ENCODE data around the gene ARHGDIB. TPM values are rescaled to one million over a fixed set of nuclear protein-coding genes. Genes with fewer than 3 reads are reported as not detected.

Gene ARHGDIB
- 10 to 100 TPM; 40.2 to 65.9 TPM for total RNA-seq

GRCh38 chr12:14961466-14962152, at the start of gene ARHGDIB:
Gene ARHGDIB, minus strand, starts transcription at chr12:14961601. Its CDS starts 10,889 bp downstream, at chr12:14950712.
- H3K4me3 ChIP-seq, result peak within 1 kb of the TSS; percentile 17 to 23
- peak within 1 kb of the TSS; percentile 13 to 45 for H3K27ac ChIP-seq
- no peaks in the 10 kb centered on the region for H3K27me3 ChIP-seq (replicated peaks; ENCODE audit: insufficient read depth)
- peak; percentile 22 for DNase-seq (ENCODE audit: low spot score)
- no peak for TF ChIP-seq CTCF (IDR thresholded peaks at IDR 0.05)
- peak; percentile 5 for TF ChIP-seq POLR2A (IDR thresholded peaks at IDR 0.05)
- TF ChIP-seq POLR2AphosphoS5 (IDR thresholded peaks at IDR 0.05), result peak; percentile 19
- peaks cover 2% of the 10 kb centered on the region for H3K4me1 ChIP-seq (replicated peaks)
- no peaks in the 10 kb centered on the region for H3K36me3 ChIP-seq
- WGBS, result 31% methylated on average over 14 of the region's 14 CpGs
- H3K9me3 ChIP-seq, result no peaks in the 10 kb centered on the region
- intact Hi-C loops (cut with DNase I), result no loop called here

- DNase-seq (ENCODE audit: low spot score), result no peak
- H3K9me3 ChIP-seq, result no peaks in the 10 kb centered on the region
- no peaks in the 10 kb centered on the region for H3K27me3 ChIP-seq (replicated peaks; ENCODE audit: insufficient read depth)
- no peak overlapping the region for H3K27ac ChIP-seq
- H3K4me3 ChIP-seq, result no peak overlapping the region
- TF ChIP-seq POLR2A (IDR thresholded peaks at IDR 0.05) (no peak), POLR2AphosphoS5 (IDR thresholded peaks at IDR 0.05) (no peak), CTCF (IDR thresholded peaks at IDR 0.05) (peak in 1 of 4 experiments; percentile 8)
- H3K36me3 ChIP-seq, result no peaks in the 10 kb centered on the region
- H3K4me1 ChIP-seq (replicated peaks), result no peaks in the 10 kb centered on the region
- intact Hi-C loops (cut with DNase I), result loop anchor here (5.0 kb wide), 1 partner anchor 136 kb away; no protein-coding TSS in a partner anchor
These were observed 49.8 kb upstream of the ARHGDIB start for GRCh38 chr12:15011162-15011561.

GRCh38 chr12:15007551-15007950, 46.1 kb upstream of the ARHGDIB start:
- Histone ChIP-seq H3K36me3 (no peaks in the 10 kb centered on the region), H3K9me3 (no peaks in the 10 kb centered on the region), H3K4me1 (replicated peaks) (no peaks in the 10 kb centered on the region), H3K4me3 (no peak overlapping the region), H3K27me3 (replicated peaks; ENCODE audit: insufficient read depth) (no peaks in the 10 kb centered on the region), H3K27ac (no peak overlapping the region)
- TF ChIP-seq POLR2AphosphoS5 (IDR thresholded peaks at IDR 0.05), result no peak
- TF ChIP-seq POLR2A (IDR thresholded peaks at IDR 0.05), result no peak
- TF ChIP-seq CTCF (IDR thresholded peaks at IDR 0.05), result no peak
- no peak for DNase-seq (ENCODE audit: low spot score)
- intact Hi-C loops (cut with DNase I), result loop anchor here (10.0 kb wide), 1 partner anchor 217 kb away; the partner anchor contains the start of gene RERG
- 21% methylated on average over 3 of the region's 3 CpGs for WGBS

- TF ChIP-seq POLR2A (IDR thresholded peaks at IDR 0.05), result no peak
- TF ChIP-seq POLR2AphosphoS5 (IDR thresholded peaks at IDR 0.05), result no peak
- TF ChIP-seq CTCF (IDR thresholded peaks at IDR 0.05), result no peak
- H3K36me3 ChIP-seq, result no peaks in the 10 kb centered on the region
- H3K27ac ChIP-seq, result no peak overlapping the region
- no peaks in the 10 kb centered on the region for H3K4me1 ChIP-seq (replicated peaks)
- intact Hi-C loops (cut with DNase I), result loop anchor here (10.0 kb wide), 1 partner anchor 220 kb away; the partner anchor contains the start of gene RERG
- no peak overlapping the region for H3K4me3 ChIP-seq
- no peaks in the 10 kb centered on the region for H3K9me3 ChIP-seq
- no peak for DNase-seq (ENCODE audit: low spot score)
- no peaks in the 10 kb centered on the region for H3K27me3 ChIP-seq (replicated peaks; ENCODE audit: insufficient read depth)
These were observed 43.7 kb upstream of the ARHGDIB start for GRCh38 chr12:15005064-15005463.

- no peak for DNase-seq (ENCODE audit: low spot score)
- Histone ChIP-seq H3K4me1 (replicated peaks) (no peaks in the 10 kb centered on the region), H3K27ac (no peak overlapping the region), H3K4me3 (no peak overlapping the region), H3K27me3 (replicated peaks; ENCODE audit: insufficient read depth) (no peaks in the 10 kb centered on the region), H3K9me3 (no peaks in the 10 kb centered on the region), H3K36me3 (no peaks in the 10 kb centered on the region)
- WGBS, result 52% methylated on average over 2 of the region's 2 CpGs
- TF ChIP-seq POLR2AphosphoS5 (IDR thresholded peaks at IDR 0.05) (no peak), CTCF (IDR thresholded peaks at IDR 0.05) (no peak), POLR2A (IDR thresholded peaks at IDR 0.05) (no peak)
- intact Hi-C loops (cut with DNase I), result loop anchor here (10.0 kb wide), 1 partner anchor 220 kb away; the partner anchor contains the start of gene RERG
These were observed 43.0 kb upstream of the ARHGDIB start for GRCh38 chr12:15004421-15004820.
